CD4-positive, alpha-beta memory T cell (primary cell): ENCODE results near the gene MAP3K3. TPM values are rescaled to one million over a fixed set of nuclear protein-coding genes. Genes with fewer than 3 reads are reported as not detected.

Source experiments
- CTCF ChIA-PET: fragments of 350-600 bp; sonication (Branson Sonifier 250); formaldehyde crosslinking; loops from one replicate; lab custom pipeline; 2021; ENCODE audit warnings: inconsistent platforms; ENCODE audit not compliant: partially characterized antibody; lab: Charles Lee
- POLR2A ChIA-PET: fragments of 350-600 bp; sonication (Branson Sonifier 250); formaldehyde crosslinking; loops from one replicate; lab custom pipeline; 2021; ENCODE audit not compliant: partially characterized antibody; lab: Charles Lee
- DNase-seq, 5 donors: peaks; one replicate each; pipeline versions ENCODE4 v3.0.0 to v3.0.0-alpha.2; 2020 to 2022; ENCODE audit warnings: mixed read lengths in 1 of 5
- H3K27ac ChIP-seq: one replicate; pipeline ENCODE4 v1.7.0; 2013; ENCODE audit warnings: low read depth, low read length
- H3K27me3 ChIP-seq: 2 replicates; pipeline ENCODE4 v1.7.0; 2013; ENCODE audit warnings: mild to moderate bottlenecking, low read length, moderate library complexity; ENCODE audit not compliant: insufficient read depth
- H3K36me3 ChIP-seq: 2 replicates; pipeline ENCODE4 v1.7.0; 2013; ENCODE audit warnings: mild to moderate bottlenecking, low read length, moderate library complexity; ENCODE audit not compliant: insufficient read depth
- H3K4me1 ChIP-seq: 2 replicates; pipeline ENCODE4 v1.7.0; 2013; ENCODE audit warnings: mild to moderate bottlenecking, low read length, moderate library complexity; ENCODE audit not compliant: insufficient read depth
- H3K4me3 ChIP-seq, 2 donors: one replicate each; pipeline ENCODE4 v1.7.0; 2013; ENCODE audit warnings: low read length in 2 of 2, mild to moderate bottlenecking in 1 of 2
- H3K9me3 ChIP-seq, 2 donors: one replicate each; pipeline ENCODE4 v1.7.0; 2013; ENCODE audit warnings: low read length in 2 of 2, control low read depth in 1 of 2; ENCODE audit not compliant: control insufficient read depth in 1 of 2
- H3K27ac Mint-ChIP-seq, 7 donors: one replicate each; pipeline ENCODE4 v1.8.0; 2020 to 2021; ENCODE audit warnings: mixed read lengths in 7 of 7, mild to moderate bottlenecking in 6 of 7, inconsistent platforms in 3 of 7, moderate library complexity in 3 of 7
- H3K27me3 Mint-ChIP-seq, 2 donors: one replicate each; pipeline ENCODE4 v1.8.0; 2020 to 2021; ENCODE audit warnings: mixed read lengths in 2 of 2
- H3K36me3 Mint-ChIP-seq, 2 donors: one replicate each; pipeline ENCODE4 v1.8.0; 2020 to 2021; ENCODE audit warnings: mixed read lengths in 2 of 2, inconsistent platforms in 1 of 2, mild to moderate bottlenecking in 1 of 2
- H3K4me1 Mint-ChIP-seq, 4 donors: one replicate each; pipeline ENCODE4 v1.8.0; 2020 to 2021; ENCODE audit warnings: mixed read lengths in 4 of 4, mild to moderate bottlenecking in 1 of 4
- H3K4me3 Mint-ChIP-seq, 8 donors: one replicate each; pipeline ENCODE4 v1.8.0; 2020 to 2021; ENCODE audit warnings: mixed read lengths in 8 of 8, mild to moderate bottlenecking in 7 of 8, moderate library complexity in 6 of 8, inconsistent platforms in 3 of 8
- H3K9me3 Mint-ChIP-seq, 8 donors: one replicate each; pipeline ENCODE4 v1.8.0; 2020 to 2021; ENCODE audit warnings: mixed read lengths in 8 of 8, mild to moderate bottlenecking in 5 of 8, inconsistent platforms in 3 of 8, moderate library complexity in 1 of 8
- intact Hi-C: fragments of 100-400 bp; cut with micrococcal nuclease; formaldehyde crosslinking; loops from one replicate; pipeline ENCODE4 v1.15.1; 2023
- polyA plus RNA-seq, 2 donors: library from polyadenylated mRNA; unstranded; fragments of 300-500 nt; fragmentation: Illumina TruSeq; gene quantifications; one replicate each; pipeline ENCODE4 v1.2.3, GENCODE V29; 2021
- total RNA-seq, 2 experiments: library from RNA; stranded (reverse); gene quantifications; one replicate each; pipeline ENCODE4 v1.2.3, GENCODE V29; 2021

MAP3K3 gene
- total RNA-seq (10 to 100 TPM; 98.5 to 98.8 TPM), polyA plus RNA-seq (10 to 100 TPM; 29.5 to 50.8 TPM)

DNA sequence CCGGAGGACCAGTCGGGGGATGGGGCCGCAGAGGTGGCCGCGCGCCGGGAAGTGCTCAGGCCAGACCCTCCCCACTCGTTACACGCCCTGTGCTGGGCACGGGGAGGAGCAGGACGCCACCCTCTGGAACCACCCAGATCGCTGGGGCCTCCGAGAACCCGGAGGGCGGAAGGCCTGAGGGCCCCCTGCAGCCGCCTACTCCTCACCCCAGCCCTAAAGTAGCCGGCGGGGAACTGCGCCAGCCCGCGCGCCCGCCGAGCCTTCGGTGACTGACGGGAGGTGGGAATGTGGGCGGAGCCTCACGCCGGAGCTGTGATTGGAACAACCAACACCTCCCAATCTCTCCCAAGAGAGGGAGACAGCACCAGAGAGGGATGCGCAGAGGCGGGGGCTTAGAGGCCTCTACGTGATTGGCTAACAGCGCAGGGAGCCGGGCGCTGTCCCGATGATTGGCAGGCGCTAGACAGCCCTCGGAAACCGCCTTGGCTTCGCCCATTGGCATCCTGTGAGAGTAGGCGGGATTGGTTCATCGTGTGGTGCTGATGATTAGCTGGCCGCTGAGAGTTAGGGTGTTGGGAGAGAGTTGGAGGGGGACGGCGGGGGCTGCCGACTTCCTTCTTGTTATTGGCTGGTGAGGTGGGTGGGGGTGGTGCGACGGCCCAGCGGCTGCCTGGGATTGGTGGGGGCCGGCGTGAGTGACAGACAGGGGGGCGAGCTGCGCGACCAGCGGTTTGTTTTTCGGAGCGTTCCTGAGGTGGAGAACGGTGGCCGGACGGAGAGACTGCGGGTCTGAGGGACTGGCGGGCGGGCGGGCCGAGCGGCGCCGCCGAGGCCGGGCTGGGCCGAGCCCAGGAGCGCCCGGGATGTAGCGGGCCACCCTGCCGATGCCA is at the start of gene MAP3K3:
TSS of gene MAP3K3 (plus strand) at position 734 of the 890 bp plus-strand sequence. CDS start 343 bp downstream, outside the sequence.
- Mint-ChIP-seq H3K36me3 (peaks cover 0 to 11% of the 10 kb centered on the region in 2 donors), H3K27me3 (no peaks in the 10 kb centered on the region), H3K9me3 (no peaks in the 10 kb centered on the region), H3K4me1 (peaks cover 29 to 50% (median 40%) of the 10 kb centered on the region in 4 donors), H3K27ac (peak within 1 kb of the TSS; percentile 90 to 96 (median 94)), H3K4me3 (peak within 1 kb of the TSS; percentile 95 to 99 (median 98))
- H3K4me3 ChIP-seq = peak within 1 kb of the TSS; percentile 61 to 77
- peak within 1 kb of the TSS; percentile 79 for H3K27ac ChIP-seq
- H3K27me3 ChIP-seq = no peaks in the 10 kb centered on the region
- CTCF ChIA-PET = interaction anchor here (0.7 to 3.9 kb wide), 15 partner anchors 9 to 227 kb away, joined by 3 to 37 read pairs (median 4); partner anchors contain the start of gene TACO1
- POLR2A ChIA-PET = interaction anchor here (0.6 to 5.4 kb wide), 43 partner anchors 9 to 884 kb away, joined by 3 to 96 read pairs (median 5); partner anchors contain the start of genes CCDC47, CEP95, CYB561 and DCAF7
- DNase-seq = peak; percentile 97 to 100 (median 98)
- intact Hi-C loops = loop anchor here (1.0 to 5.0 kb wide), 9 partner anchors 10 to 221 kb away; partner anchors contain the start of genes CCDC47, DCAF7, FTSJ3 and PSMC5
- H3K36me3 ChIP-seq = no peaks in the 10 kb centered on the region
- H3K9me3 ChIP-seq = no peaks in the 10 kb centered on the region
- peaks cover 43% of the 10 kb centered on the region for H3K4me1 ChIP-seq

DNA sequence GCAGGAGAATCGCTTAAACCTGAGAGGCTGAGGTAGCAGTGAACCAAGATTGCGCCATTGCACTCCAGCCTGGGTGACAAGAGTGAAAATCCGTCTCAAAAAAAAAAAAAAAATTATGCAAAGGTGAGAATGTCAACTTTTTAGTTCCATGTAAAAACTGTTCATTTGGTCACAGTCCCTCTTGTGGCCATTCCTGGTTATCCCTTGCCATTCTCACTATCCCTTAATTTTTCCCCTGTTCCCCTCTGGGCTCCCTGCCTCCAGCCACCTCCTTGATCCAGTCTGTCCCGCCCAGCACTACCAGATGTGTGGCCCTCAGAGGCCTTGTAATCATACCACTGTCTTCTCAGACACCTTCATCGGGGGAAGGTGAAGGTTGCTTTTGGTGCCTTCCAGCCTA is 48.6 kb upstream of the MAP3K3 start:
- peaks cover 25 to 45% (median 35%) of the 10 kb centered on the region in 4 donors for H3K4me1 Mint-ChIP-seq
- Histone ChIP-seq H3K9me3 (no peaks in the 10 kb centered on the region), H3K4me3 (no peak overlapping the region), H3K27me3 (no peaks in the 10 kb centered on the region), H3K4me1 (peaks cover 12% of the 10 kb centered on the region), H3K36me3 (peaks cover 4% of the 10 kb centered on the region), H3K27ac (no peak overlapping the region)
- H3K36me3 Mint-ChIP-seq = peaks cover 6 to 21% of the 10 kb centered on the region in 2 donors
- intact Hi-C loops = no loop called here
- no peaks in the 10 kb centered on the region for H3K27me3 Mint-ChIP-seq
- ChIA-PET CTCF (no interaction called here), POLR2A (no interaction called here)
- DNase-seq = no peak
- peak overlapping the region in 5 of 7 donors; percentile 23 to 84 (median 46) for H3K27ac Mint-ChIP-seq
- H3K9me3 Mint-ChIP-seq = no peaks in the 10 kb centered on the region
- H3K4me3 Mint-ChIP-seq = no peak overlapping the region

- H3K4me3 Mint-ChIP-seq = no peak overlapping the region
- peaks cover 38 to 59% of the 10 kb centered on the region in 2 donors for H3K36me3 Mint-ChIP-seq
- Histone ChIP-seq H3K9me3 (no peaks in the 10 kb centered on the region), H3K4me1 (no peaks in the 10 kb centered on the region), H3K27ac (no peak overlapping the region), H3K36me3 (peaks cover 38% of the 10 kb centered on the region), H3K27me3 (no peaks in the 10 kb centered on the region), H3K4me3 (no peak overlapping the region)
- CTCF ChIA-PET = interaction anchor here (1.8 kb wide), 1 partner anchor 34 kb away, joined by 7 read pairs; no protein-coding TSS in a partner anchor
- H3K9me3 Mint-ChIP-seq = no peaks in the 10 kb centered on the region
- DNase-seq = no peak
- intact Hi-C loops = no loop called here
- H3K27me3 Mint-ChIP-seq = no peaks in the 10 kb centered on the region
- H3K27ac Mint-ChIP-seq = peak overlapping the region in 4 of 7 donors; percentile 4 to 64 (median 53)
- POLR2A ChIA-PET = interaction anchor here (1.0 kb wide), 1 partner anchor 44 kb away, joined by 3 read pairs; the partner anchor contains the start of gene MAP3K3
- H3K4me1 Mint-ChIP-seq = peaks cover 19 to 36% (median 27%) of the 10 kb centered on the region in 4 donors
Measured at GRCh38 chr17:63578027-63578768, 44.0 kb upstream of the MAP3K3 start.

DNA sequence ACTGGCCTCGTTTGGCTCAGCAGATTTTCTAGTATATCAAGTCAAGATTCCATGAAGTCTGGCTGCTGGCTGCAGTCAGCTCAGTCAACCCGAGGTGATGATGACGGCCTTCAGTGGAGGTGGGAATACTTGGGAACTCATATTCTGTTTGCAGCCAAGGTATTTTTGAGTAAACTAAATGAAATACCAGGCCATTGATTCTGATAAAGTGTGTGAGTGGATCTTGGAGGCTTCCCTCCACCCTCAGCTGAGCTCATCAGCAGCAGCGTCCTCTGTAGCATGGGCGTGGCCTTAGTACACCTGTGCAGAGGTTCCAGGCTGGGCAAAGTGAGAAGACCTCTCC is 43.5 kb upstream of the MAP3K3 start:
- intact Hi-C loops = no loop called here
- H3K4me1 Mint-ChIP-seq = peaks cover 20 to 40% (median 28%) of the 10 kb centered on the region in 4 donors
- H3K36me3 ChIP-seq = peaks cover 43% of the 10 kb centered on the region
- H3K9me3 ChIP-seq = no peaks in the 10 kb centered on the region
- H3K9me3 Mint-ChIP-seq = no peaks in the 10 kb centered on the region
- no peak overlapping the region for H3K4me3 ChIP-seq
- H3K27me3 ChIP-seq = no peaks in the 10 kb centered on the region
- no peak for DNase-seq
- no peaks in the 10 kb centered on the region for H3K27me3 Mint-ChIP-seq
- no peak overlapping the region for H3K4me3 Mint-ChIP-seq
- peaks cover 42 to 65% of the 10 kb centered on the region in 2 donors for H3K36me3 Mint-ChIP-seq
- CTCF ChIA-PET = interaction anchor here (1.8 kb wide), 1 partner anchor 33 kb away, joined by 7 read pairs; no protein-coding TSS in a partner anchor
- POLR2A ChIA-PET = interaction anchor here (1.0 kb wide), 1 partner anchor 43 kb away, joined by 3 read pairs; the partner anchor contains the start of gene MAP3K3
- H3K27ac ChIP-seq = no peak overlapping the region
- H3K27ac Mint-ChIP-seq = peak overlapping the region in 2 of 7 donors; percentile 38 to 72
- H3K4me1 ChIP-seq = no peaks in the 10 kb centered on the region

- no peak for DNase-seq
- ChIA-PET POLR2A (interaction anchor here (0.8 kb wide), 1 partner anchor 42 kb away, joined by 3 read pairs; the partner anchor contains the start of gene MAP3K3), CTCF (interaction anchor here (0.5 to 0.8 kb wide), 2 partner anchors 32 to 137 kb away, joined by 3 read pairs; no protein-coding TSS in a partner anchor)
- Mint-ChIP-seq H3K4me3 (no peak overlapping the region), H3K36me3 (peaks cover 39 to 69% of the 10 kb centered on the region in 2 donors), H3K27me3 (no peaks in the 10 kb centered on the region), H3K9me3 (no peaks in the 10 kb centered on the region), H3K27ac (peak overlapping the region in 4 of 7 donors; percentile 23 to 61 (median 41)), H3K4me1 (peaks cover 14 to 39% (median 28%) of the 10 kb centered on the region in 4 donors)
- H3K27me3 ChIP-seq = no peaks in the 10 kb centered on the region
- H3K27ac ChIP-seq = no peak overlapping the region
- H3K9me3 ChIP-seq = no peaks in the 10 kb centered on the region
- peaks cover 1% of the 10 kb centered on the region for H3K4me1 ChIP-seq
- no peak overlapping the region for H3K4me3 ChIP-seq
- intact Hi-C loops = no loop called here
- H3K36me3 ChIP-seq = peaks cover 44% of the 10 kb centered on the region
Measured at GRCh38 chr17:63579633-63580032, 42.6 kb upstream of the MAP3K3 start.

GRCh38 chr17:63587770-63588169 is 34.4 kb upstream of the MAP3K3 start:
- Histone ChIP-seq H3K27me3 (no peaks in the 10 kb centered on the region), H3K36me3 (peaks cover 51% of the 10 kb centered on the region), H3K27ac (no peak overlapping the region), H3K4me1 (peaks cover 13% of the 10 kb centered on the region), H3K4me3 (no peak overlapping the region), H3K9me3 (no peaks in the 10 kb centered on the region)
- Mint-ChIP-seq H3K36me3 (peaks cover 57 to 74% of the 10 kb centered on the region in 2 donors), H3K4me1 (peaks cover 16 to 33% (median 23%) of the 10 kb centered on the region in 4 donors), H3K9me3 (no peaks in the 10 kb centered on the region), H3K27ac (no peak overlapping the region), H3K4me3 (no peak overlapping the region), H3K27me3 (no peaks in the 10 kb centered on the region)
- POLR2A ChIA-PET = no interaction called here
- CTCF ChIA-PET = interaction anchor here (0.7 to 1.1 kb wide), 3 partner anchors 24 to 94 kb away, joined by 3 to 5 read pairs (median 3); no protein-coding TSS in a partner anchor
- no peak for DNase-seq
- intact Hi-C loops = no loop called here
